Measurements from ENCODE around the gene TEX36.

Gene TEX36

GRCh38 chr10:125639846-125640245 lies 43.1 kb downstream of the TEX36 start:
- Histone ChIP-seq H3K23ac (ENCODE audit: low read length) (no peak overlapping the region), H3K79me2 (ENCODE audit: control insufficient read depth, insufficient read depth, low read length, poor library complexity) (no peaks in the 10 kb centered on the region), H3K18ac (ENCODE audit: low read length) (no peak overlapping the region), H3K14ac (ENCODE audit: low read length) (no peak overlapping the region), H3K9ac (ENCODE audit: low read length) (no peak overlapping the region), H3K27ac (ENCODE audit: low read depth, low read length) (no peak overlapping the region), H4K8ac (ENCODE audit: low read depth, low read length) (no peak overlapping the region), H3K4ac (ENCODE audit: low read depth, low read length) (no peak overlapping the region), H3K4me1 (ENCODE audit: control insufficient read depth in 1 of 2, insufficient read depth in 2 of 2, low read length in 2 of 2) (no peaks in the 10 kb centered on the region), H2AK5ac (ENCODE audit: low read length) (no peak overlapping the region), H3K4me2 (ENCODE audit: low read length) (no peak overlapping the region), H3K79me1 (ENCODE audit: low read length) (no peaks in the 10 kb centered on the region), H4K12ac (ENCODE audit: low read depth, low read length) (no peak overlapping the region), H4K91ac (ENCODE audit: low read depth, low read length) (no peak overlapping the region), H3K36me3 (ENCODE audit: control insufficient read depth in 1 of 2, insufficient read depth in 2 of 2, low read length in 2 of 2) (no peaks in the 10 kb centered on the region), H2BK120ac (ENCODE audit: insufficient read depth, low read length, poor library complexity) (no peak overlapping the region), H3K9me3 (ENCODE audit: insufficient read depth, low read depth, low read length) (no peaks in the 10 kb centered on the region), H2AFZ (ENCODE audit: insufficient read depth, low read length, poor library complexity) (no peak overlapping the region), H3K4me3 (ENCODE audit: low read depth, low read length) (no peak overlapping the region), H2BK5ac (ENCODE audit: low read depth, low read length, poor library complexity) (no peak overlapping the region), H3K27me3 (ENCODE audit: insufficient read depth, low read length) (no peaks in the 10 kb centered on the region), H2BK12ac (ENCODE audit: low read length) (no peak overlapping the region)
- peak; percentile 29 to 76 for DNase-seq
- WGBS (ENCODE audit: extremely low coverage, insufficient coverage, insufficient read length): no CpG with 5 or more reads among the region's 7 CpGs

DNA sequence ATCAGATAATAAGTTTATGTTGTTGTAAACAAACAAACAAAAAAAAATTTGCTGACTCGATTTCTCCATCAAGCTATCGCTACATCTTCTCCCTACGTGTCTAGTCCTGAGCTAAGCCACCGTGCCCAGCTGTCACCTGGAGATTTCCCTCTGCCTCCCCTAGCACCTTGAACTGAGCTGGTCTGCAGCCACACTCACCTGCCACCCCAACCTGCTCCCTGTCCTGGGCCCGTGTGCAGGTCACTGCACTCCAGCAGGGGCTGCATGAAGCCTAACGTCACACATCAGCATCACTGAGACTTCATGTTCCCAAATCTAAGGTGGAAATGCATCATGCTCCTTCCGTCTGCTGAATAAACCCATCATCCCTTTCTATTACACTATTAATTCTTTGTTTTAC lies 44.4 kb downstream of the TEX36 start:
- Histone ChIP-seq H3K18ac (ENCODE audit: low read length) (no peak overlapping the region), H2AK5ac (ENCODE audit: low read length) (no peak overlapping the region), H3K14ac (ENCODE audit: low read length) (no peak overlapping the region), H3K4ac (ENCODE audit: low read depth, low read length) (no peak overlapping the region), H3K4me1 (ENCODE audit: control insufficient read depth in 1 of 2, insufficient read depth in 2 of 2, low read length in 2 of 2) (no peaks in the 10 kb centered on the region), H3K23ac (ENCODE audit: low read length) (no peak overlapping the region), H2AFZ (ENCODE audit: insufficient read depth, low read length, poor library complexity) (no peak overlapping the region), H3K27me3 (ENCODE audit: insufficient read depth, low read length) (no peaks in the 10 kb centered on the region), H3K79me1 (ENCODE audit: low read length) (no peaks in the 10 kb centered on the region), H3K4me2 (ENCODE audit: low read length) (no peak overlapping the region), H3K9ac (ENCODE audit: low read length) (no peak overlapping the region), H2BK120ac (ENCODE audit: insufficient read depth, low read length, poor library complexity) (no peak overlapping the region), H2BK12ac (ENCODE audit: low read length) (no peak overlapping the region), H3K4me3 (ENCODE audit: low read depth, low read length) (no peak overlapping the region), H3K9me3 (ENCODE audit: insufficient read depth, low read depth, low read length) (no peaks in the 10 kb centered on the region), H4K8ac (ENCODE audit: low read depth, low read length) (no peak overlapping the region), H3K79me2 (ENCODE audit: control insufficient read depth, insufficient read depth, low read length, poor library complexity) (no peaks in the 10 kb centered on the region), H4K12ac (ENCODE audit: low read depth, low read length) (no peak overlapping the region), H3K36me3 (ENCODE audit: control insufficient read depth in 1 of 2, insufficient read depth in 2 of 2, low read length in 2 of 2) (no peaks in the 10 kb centered on the region), H4K91ac (ENCODE audit: low read depth, low read length) (no peak overlapping the region), H3K27ac (ENCODE audit: low read depth, low read length) (no peak overlapping the region), H2BK5ac (ENCODE audit: low read depth, low read length, poor library complexity) (no peak overlapping the region)
- DNase-seq: no peak
- WGBS (ENCODE audit: extremely low coverage, insufficient coverage, insufficient read length): no CpG with 5 or more reads among the region's 7 CpGs

- Histone ChIP-seq H3K79me1 (ENCODE audit: low read length) (no peaks in the 10 kb centered on the region), H3K4me1 (ENCODE audit: control insufficient read depth in 1 of 2, insufficient read depth in 2 of 2, low read length in 2 of 2) (no peaks in the 10 kb centered on the region)
These were observed 45.5 kb downstream of the TEX36 start for GRCh38 chr10:125637496-125637895.

DNA sequence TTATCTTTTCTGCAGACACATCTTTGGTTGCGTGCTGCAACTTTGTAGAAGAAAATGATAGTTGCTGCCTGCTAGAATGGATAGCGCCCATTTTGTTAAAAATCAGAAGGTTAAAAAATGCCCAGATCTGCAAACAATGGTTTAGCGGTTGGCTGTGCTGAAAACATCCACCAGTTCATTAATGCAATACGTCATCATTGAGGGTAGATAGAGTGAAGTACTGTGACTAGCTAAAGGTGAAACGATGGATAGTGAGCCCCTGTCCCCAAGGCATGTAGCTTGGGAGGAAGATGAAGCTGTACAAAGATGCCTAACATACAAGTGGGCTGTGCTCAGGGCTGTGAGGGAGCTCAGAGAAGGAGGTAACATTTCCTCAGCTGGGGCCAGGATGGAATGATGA lies 48.4 kb downstream of the TEX36 start:
- Histone ChIP-seq H4K91ac (ENCODE audit: low read depth, low read length) (no peak overlapping the region), H3K79me2 (ENCODE audit: control insufficient read depth, insufficient read depth, low read length, poor library complexity) (no peaks in the 10 kb centered on the region), H3K14ac (ENCODE audit: low read length) (no peak overlapping the region), H3K23ac (ENCODE audit: low read length) (no peak overlapping the region), H3K27me3 (ENCODE audit: insufficient read depth, low read length) (no peaks in the 10 kb centered on the region), H3K4me2 (ENCODE audit: low read length) (no peak overlapping the region), H3K9me3 (ENCODE audit: insufficient read depth, low read depth, low read length) (no peaks in the 10 kb centered on the region), H2AK5ac (ENCODE audit: low read length) (no peak overlapping the region), H2AFZ (ENCODE audit: insufficient read depth, low read length, poor library complexity) (no peak overlapping the region), H3K27ac (ENCODE audit: low read depth, low read length) (no peak overlapping the region), H3K9ac (ENCODE audit: low read length) (no peak overlapping the region), H2BK120ac (ENCODE audit: insufficient read depth, low read length, poor library complexity) (no peak overlapping the region), H3K4me1 (ENCODE audit: control insufficient read depth in 1 of 2, insufficient read depth in 2 of 2, low read length in 2 of 2) (no peaks in the 10 kb centered on the region), H2BK12ac (ENCODE audit: low read length) (no peak overlapping the region), H2BK5ac (ENCODE audit: low read depth, low read length, poor library complexity) (no peak overlapping the region), H3K4ac (ENCODE audit: low read depth, low read length) (no peak overlapping the region), H3K4me3 (ENCODE audit: low read depth, low read length) (no peak overlapping the region), H3K36me3 (ENCODE audit: control insufficient read depth in 1 of 2, insufficient read depth in 2 of 2, low read length in 2 of 2) (no peaks in the 10 kb centered on the region), H3K79me1 (ENCODE audit: low read length) (no peaks in the 10 kb centered on the region), H4K8ac (ENCODE audit: low read depth, low read length) (no peak overlapping the region), H3K18ac (ENCODE audit: low read length) (no peak overlapping the region), H4K12ac (ENCODE audit: low read depth, low read length) (no peak overlapping the region)
- DNase-seq: no peak
- WGBS (ENCODE audit: extremely low coverage, insufficient coverage, insufficient read length): no CpG with 5 or more reads among the region's 5 CpGs

More at GRCh38 chr10:125637496-125637895, 45.5 kb downstream of the TEX36 start:
- Histone ChIP-seq H2AFZ (ENCODE audit: insufficient read depth, low read length, poor library complexity) (no peak overlapping the region), H3K9me3 (ENCODE audit: insufficient read depth, low read depth, low read length) (no peaks in the 10 kb centered on the region), H3K4me3 (ENCODE audit: low read depth, low read length) (no peak overlapping the region), H3K27me3 (ENCODE audit: insufficient read depth, low read length) (no peaks in the 10 kb centered on the region), H4K8ac (ENCODE audit: low read depth, low read length) (no peak overlapping the region), H3K4me2 (ENCODE audit: low read length) (no peak overlapping the region), H3K79me2 (ENCODE audit: control insufficient read depth, insufficient read depth, low read length, poor library complexity) (no peaks in the 10 kb centered on the region), H3K36me3 (ENCODE audit: control insufficient read depth in 1 of 2, insufficient read depth in 2 of 2, low read length in 2 of 2) (no peaks in the 10 kb centered on the region), H3K14ac (ENCODE audit: low read length) (no peak overlapping the region), H4K91ac (ENCODE audit: low read depth, low read length) (no peak overlapping the region), H2BK120ac (ENCODE audit: insufficient read depth, low read length, poor library complexity) (no peak overlapping the region), H2BK5ac (ENCODE audit: low read depth, low read length, poor library complexity) (no peak overlapping the region), H3K23ac (ENCODE audit: low read length) (no peak overlapping the region), H3K18ac (ENCODE audit: low read length) (no peak overlapping the region), H2BK12ac (ENCODE audit: low read length) (no peak overlapping the region), H4K12ac (ENCODE audit: low read depth, low read length) (no peak overlapping the region), H3K9ac (ENCODE audit: low read length) (no peak overlapping the region), H2AK5ac (ENCODE audit: low read length) (no peak overlapping the region), H3K27ac (ENCODE audit: low read depth, low read length) (no peak overlapping the region), H3K4ac (ENCODE audit: low read depth, low read length) (no peak overlapping the region)
- DNase-seq: no peak
- WGBS (ENCODE audit: extremely low coverage, insufficient coverage, insufficient read length): no CpG with 5 or more reads among the region's 6 CpGs
